MCF 10A (cell line): ENCODE results near the gene CSTPP1. TPM values are rescaled to one million over a fixed set of nuclear protein-coding genes. Genes with fewer than 3 reads are reported as not detected.
"Not testable (repeated sequence)": the region's sequence is repeated elsewhere in the genome, so short reads cannot be mapped to it uniquely, and the experiment has no call there.

ENCODE experiments used
- BruUV-seq: library from RNA; stranded (reverse); fragments of 400-500 nt; replicated peaks from 2 replicates; lab custom pipeline; 2021; lab: Mats Ljungman, UMichigan
- CTCF ChIA-PET: fragments of 300-600 bp; sonication (Branson Sonifier 250); formaldehyde crosslinking; extraction: SDS; loops from one replicate; lab custom pipeline; 2021; ENCODE audit warnings: antibody characterized with exemption, inconsistent platforms; lab: Yijun Ruan, JAX
- POLR2A ChIA-PET: fragments of 300-600, 350-650 bp; sonication (Branson Sonifier 250); formaldehyde crosslinking; extraction: SDS; loops from one replicate; lab custom pipeline; 2020; ENCODE audit warnings: antibody characterized with exemption, inconsistent platforms; lab: Yijun Ruan, JAX
- DNase-seq: peaks from one replicate; pipeline ENCODE4 v3.0.0-alpha.2; 2018; ENCODE audit not compliant: unreplicated experiment
- H3K27ac Mint-ChIP-seq: one replicate; pipeline ENCODE4 v1.8.0; 2022; ENCODE audit warnings: mild to moderate bottlenecking, low read depth, mixed read lengths; ENCODE audit not compliant: unreplicated experiment
- H3K27me3 Mint-ChIP-seq: one replicate; pipeline ENCODE4 v1.8.0; 2022; ENCODE audit warnings: mixed read lengths; ENCODE audit not compliant: insufficient read depth, unreplicated experiment
- H3K36me3 Mint-ChIP-seq: one replicate; pipeline ENCODE4 v1.8.0; 2022; ENCODE audit warnings: mild to moderate bottlenecking, moderate library complexity, mixed read lengths; ENCODE audit not compliant: insufficient read depth, unreplicated experiment
- H3K4me1 Mint-ChIP-seq: one replicate; pipeline ENCODE4 v1.8.0; 2022; ENCODE audit warnings: mixed read lengths; ENCODE audit not compliant: insufficient read depth, unreplicated experiment
- H3K4me3 Mint-ChIP-seq: one replicate; pipeline ENCODE4 v1.8.0; 2022; ENCODE audit warnings: mild to moderate bottlenecking, moderate library complexity, mixed read lengths; ENCODE audit not compliant: unreplicated experiment
- H3K9me3 Mint-ChIP-seq: one replicate; pipeline ENCODE4 v1.8.0; 2022; ENCODE audit warnings: mixed read lengths; ENCODE audit not compliant: unreplicated experiment
- intact Hi-C: fragments of 100-400 bp; cut with micrococcal nuclease; formaldehyde crosslinking; loops from 2 replicates; pipeline ENCODE4 v1.14.1; 2022
- total RNA-seq: library from RNA; stranded (reverse); gene quantifications from 2 replicates; pipeline ENCODE4 v1.2.3, GENCODE V29; 2022
- TF ChIP-seq, protein P1 (sequence below): fragments of 200-600 bp; IDR thresholded peaks from one replicate; pipeline ENCODE4 v1.8.0; 2022; ENCODE audit warnings: antibody characterized with exemption, mild to moderate bottlenecking; ENCODE audit not compliant: unreplicated experiment

CSTPP1 gene
- total RNA-seq, 1 experiment from 2014 or later: 19.2 TPM

DNA sequence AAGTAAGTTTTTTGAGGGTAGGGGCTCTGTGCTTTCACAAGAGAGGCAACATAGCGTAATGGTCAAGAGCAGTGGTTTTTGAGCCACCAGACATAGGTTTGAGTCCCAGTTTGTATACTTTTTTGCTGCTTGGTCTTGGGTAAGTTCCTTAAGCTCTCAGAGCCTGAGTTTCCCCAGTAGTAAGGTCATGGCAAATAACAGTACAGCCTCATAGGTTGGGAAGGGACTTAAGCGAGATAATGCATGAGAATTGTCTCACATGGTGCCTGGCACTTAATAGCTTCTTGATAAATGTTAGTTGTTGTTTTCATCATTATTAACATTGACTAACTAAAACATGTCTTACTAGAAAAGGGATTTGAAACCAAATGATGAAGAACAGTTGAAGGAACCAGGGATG is 157.0 kb downstream of the CSTPP1 start:
- ChIA-PET CTCF (interaction anchor here (0.7 to 0.8 kb wide), 2 partner anchors 18 to 151 kb away, joined by 3 to 5 read pairs; no protein-coding TSS in a partner anchor), POLR2A (interaction anchor here (1.5 kb wide), 1 partner anchor 26 kb away, joined by 3 read pairs; no protein-coding TSS in a partner anchor)
- TF ChIP-seq, protein P1, sequence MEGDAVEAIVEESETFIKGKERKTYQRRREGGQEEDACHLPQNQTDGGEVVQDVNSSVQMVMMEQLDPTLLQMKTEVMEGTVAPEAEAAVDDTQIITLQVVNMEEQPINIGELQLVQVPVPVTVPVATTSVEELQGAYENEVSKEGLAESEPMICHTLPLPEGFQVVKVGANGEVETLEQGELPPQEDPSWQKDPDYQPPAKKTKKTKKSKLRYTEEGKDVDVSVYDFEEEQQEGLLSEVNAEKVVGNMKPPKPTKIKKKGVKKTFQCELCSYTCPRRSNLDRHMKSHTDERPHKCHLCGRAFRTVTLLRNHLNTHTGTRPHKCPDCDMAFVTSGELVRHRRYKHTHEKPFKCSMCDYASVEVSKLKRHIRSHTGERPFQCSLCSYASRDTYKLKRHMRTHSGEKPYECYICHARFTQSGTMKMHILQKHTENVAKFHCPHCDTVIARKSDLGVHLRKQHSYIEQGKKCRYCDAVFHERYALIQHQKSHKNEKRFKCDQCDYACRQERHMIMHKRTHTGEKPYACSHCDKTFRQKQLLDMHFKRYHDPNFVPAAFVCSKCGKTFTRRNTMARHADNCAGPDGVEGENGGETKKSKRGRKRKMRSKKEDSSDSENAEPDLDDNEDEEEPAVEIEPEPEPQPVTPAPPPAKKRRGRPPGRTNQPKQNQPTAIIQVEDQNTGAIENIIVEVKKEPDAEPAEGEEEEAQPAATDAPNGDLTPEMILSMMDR: no peak
- no peaks in the 10 kb centered on the region for H3K9me3 Mint-ChIP-seq
- H3K27ac Mint-ChIP-seq: no peak overlapping the region
- H3K36me3 Mint-ChIP-seq: no peaks in the 10 kb centered on the region
- DNase-seq: no peak
- H3K4me1 Mint-ChIP-seq: no peaks in the 10 kb centered on the region
- no peak overlapping the region for H3K4me3 Mint-ChIP-seq
- intact Hi-C loops: no loop called here
- no peaks in the 10 kb centered on the region for H3K27me3 Mint-ChIP-seq
- no TSS peak for BruUV-seq

DNA sequence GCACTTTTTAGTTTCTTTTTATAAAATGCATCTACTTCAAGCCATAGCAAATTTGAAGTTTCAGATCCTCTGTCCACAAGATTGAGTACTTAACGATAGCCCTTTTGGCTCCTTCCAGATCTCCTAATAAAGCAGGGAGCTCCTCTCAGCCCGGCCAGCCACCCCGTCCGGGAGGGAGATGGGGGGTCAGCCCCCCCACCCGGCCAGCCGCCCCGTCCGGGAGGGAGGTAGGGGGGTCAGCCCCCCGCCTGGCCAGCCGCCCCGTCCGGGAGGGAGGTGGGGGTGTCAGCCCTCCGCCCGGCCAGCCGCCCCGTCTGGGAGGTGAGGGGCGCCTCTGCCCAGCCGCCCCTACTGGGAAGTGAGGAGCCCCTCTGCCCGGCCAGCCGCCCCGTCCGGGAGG is 160.3 kb downstream of the CSTPP1 start:
- H3K4me3 Mint-ChIP-seq, BruUV-seq: not testable (repeated sequence)

DNA sequence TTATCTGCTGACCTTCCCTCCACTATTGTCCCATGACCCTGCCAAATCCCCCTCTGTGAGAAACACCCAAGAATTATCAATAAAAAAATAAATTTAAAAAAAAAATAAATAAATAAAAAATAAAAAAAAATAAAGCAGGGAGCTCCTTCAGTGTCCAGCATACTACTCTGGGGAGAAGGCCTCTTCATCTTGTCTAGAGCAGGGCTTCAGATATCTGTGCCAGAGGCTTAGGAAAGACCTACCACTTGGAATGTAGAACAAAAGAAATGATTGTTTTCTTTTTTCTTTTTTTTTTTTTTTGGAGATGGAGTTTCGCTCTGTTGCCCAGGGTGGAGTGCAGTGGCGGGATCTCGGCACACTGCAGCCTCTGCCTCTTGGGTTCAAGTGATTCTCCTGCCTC is 161.7 kb downstream of the CSTPP1 start:
- CTCF ChIA-PET: interaction anchor here (0.6 kb wide), 1 partner anchor 14 kb away, joined by 3 read pairs; no protein-coding TSS in a partner anchor
- H3K9me3 Mint-ChIP-seq, intact Hi-C loops, H3K36me3 Mint-ChIP-seq, BruUV-seq, H3K27me3 Mint-ChIP-seq, H3K4me1 Mint-ChIP-seq, H3K4me3 Mint-ChIP-seq, H3K27ac Mint-ChIP-seq, DNase-seq: not testable (repeated sequence)
- POLR2A ChIA-PET: interaction anchor here (0.6 kb wide), 1 partner anchor 270 kb away, joined by 3 read pairs; no protein-coding TSS in a partner anchor

More for the DNA sequence above, 160.3 kb downstream of the CSTPP1 start:
- H3K4me1 Mint-ChIP-seq, H3K27me3 Mint-ChIP-seq, H3K27ac Mint-ChIP-seq, DNase-seq, POLR2A ChIA-PET, H3K36me3 Mint-ChIP-seq, CTCF ChIA-PET, intact Hi-C loops, H3K9me3 Mint-ChIP-seq: not testable (repeated sequence)

DNA sequence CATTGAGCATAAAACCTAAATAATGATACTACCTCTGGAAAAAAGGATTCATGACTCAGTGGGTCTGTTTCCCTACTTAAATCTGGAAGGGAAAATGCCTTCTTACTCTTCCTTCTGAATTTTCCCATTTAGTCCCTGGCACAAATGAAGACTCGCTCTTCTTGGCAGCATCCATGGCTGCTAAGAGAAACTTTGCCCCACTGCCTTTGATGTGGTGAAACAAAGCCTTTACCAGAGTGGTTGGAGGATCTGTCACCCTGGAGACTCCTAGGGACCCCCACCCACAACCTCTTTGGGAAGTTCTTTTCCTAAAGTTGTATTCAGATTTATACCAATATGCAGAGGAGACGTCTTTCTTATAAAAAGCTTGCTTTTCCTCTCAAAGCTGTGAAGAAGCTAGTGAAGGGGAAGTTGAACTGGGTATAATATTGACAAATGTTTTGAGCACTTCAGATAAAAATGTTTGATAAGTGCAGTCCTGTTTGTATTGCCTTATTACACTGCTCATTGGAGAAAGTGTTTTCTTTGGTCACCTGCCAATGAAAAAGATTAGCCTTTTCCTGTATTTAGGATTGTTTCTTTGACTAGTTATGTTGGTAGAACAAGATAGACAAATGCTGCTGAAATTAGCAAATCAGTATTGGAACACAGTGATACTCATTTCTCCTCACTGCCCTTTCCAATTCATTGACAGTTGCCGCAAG is 162.8 kb downstream of the CSTPP1 start:
- DNase-seq: peak; percentile 4
- no peaks in the 10 kb centered on the region for H3K9me3 Mint-ChIP-seq
- POLR2A ChIA-PET: no interaction called here
- peaks cover 10% of the 10 kb centered on the region for H3K4me1 Mint-ChIP-seq
- H3K27ac Mint-ChIP-seq: no peak overlapping the region
- intact Hi-C loops: no loop called here
- BruUV-seq: no TSS peak
- TF ChIP-seq, protein P1: no peak
- CTCF ChIA-PET: interaction anchor here (0.5 to 0.7 kb wide), 2 partner anchors 99 to 275 kb away, joined by 3 read pairs; no protein-coding TSS in a partner anchor
- H3K4me3 Mint-ChIP-seq: no peak overlapping the region
- H3K36me3 Mint-ChIP-seq: no peaks in the 10 kb centered on the region
- no peaks in the 10 kb centered on the region for H3K27me3 Mint-ChIP-seq

DNA sequence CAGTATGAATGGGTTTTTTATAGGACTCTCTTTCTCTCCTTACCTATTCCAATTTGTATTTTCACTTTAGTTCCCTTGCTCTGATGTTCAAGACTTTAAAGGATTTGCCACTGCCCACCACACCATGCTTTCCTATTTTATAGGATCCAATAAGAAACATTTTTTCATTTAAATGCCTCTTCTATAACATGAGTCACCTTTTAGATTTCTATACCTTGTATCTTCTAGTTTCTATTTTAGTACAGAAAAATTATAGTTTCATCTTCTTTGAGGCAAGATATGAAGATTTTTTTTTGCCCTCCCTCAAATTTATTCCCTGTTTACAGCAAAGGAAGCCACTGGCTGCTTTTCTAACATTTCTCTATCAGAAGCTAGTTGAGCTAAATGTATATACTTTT is 163.4 kb downstream of the CSTPP1 start:
- Mint-ChIP-seq H3K9me3 (no peaks in the 10 kb centered on the region), H3K27ac (no peak overlapping the region), H3K4me1 (peaks cover 12% of the 10 kb centered on the region), H3K4me3 (no peak overlapping the region), H3K36me3 (no peaks in the 10 kb centered on the region), H3K27me3 (no peaks in the 10 kb centered on the region)
- no peak for DNase-seq
- POLR2A ChIA-PET: interaction anchor here (0.7 kb wide), 1 partner anchor 46 kb away, joined by 3 read pairs; no protein-coding TSS in a partner anchor
- TF ChIP-seq, protein P1: no peak
- no TSS peak for BruUV-seq
- CTCF ChIA-PET: interaction anchor here (0.5 to 0.7 kb wide), 2 partner anchors 100 to 274 kb away, joined by 3 read pairs; no protein-coding TSS in a partner anchor
- intact Hi-C loops: no loop called here
